H1 (cell line): ENCODE data around the gene LMTK2. TPM values are rescaled to one million over a fixed set of nuclear protein-coding genes. Genes with fewer than 3 reads are reported as not detected.

Experiments
- CTCF ChIA-PET: fragments of 300-600 bp; sonication (Branson Sonifier 250); formaldehyde crosslinking; loops from one replicate; lab custom pipeline; 2021; ENCODE audit not compliant: partially characterized antibody; lab: Charles Lee
- POLR2A ChIA-PET: fragments of 300-600 bp; sonication (Branson Sonifier 250); formaldehyde crosslinking; loops from one replicate; lab custom pipeline; 2021; ENCODE audit warnings: inconsistent platforms; ENCODE audit not compliant: partially characterized antibody; lab: Charles Lee
- DNase-seq, 2 experiments: peaks; one replicate each; pipeline versions ENCODE4 v3.0.0 to v3.0.0-alpha.2; 2010 to 2022; ENCODE audit warnings: low spot score in 2 of 2, low read depth in 1 of 2, mixed read lengths in 1 of 2
- FAIRE-seq: peaks from 2 replicates; lab custom pipeline; 2011; peaks lifted over from hg19 to GRCh38; lab: Jason Lieb, UNC
- H2AFZ ChIP-seq: 2 replicates; pipeline ENCODE4 v1.8.1; 2012; ENCODE audit warnings: low read length, inconsistent platforms
- H2AK5ac ChIP-seq: 2 replicates; pipeline ENCODE4 v1.6.1; 2013; ENCODE audit warnings: low read depth, low read length
- H2BK120ac ChIP-seq: replicated peaks from 2 replicates; pipeline ENCODE3; 2013; ENCODE audit warnings: low read depth, low read length, inconsistent platforms
- H2BK12ac ChIP-seq: 2 replicates; pipeline ENCODE4 v1.6.1; 2013; ENCODE audit warnings: low read depth, low read length
- H2BK15ac ChIP-seq: 2 replicates; pipeline ENCODE4 v1.6.1; 2013; ENCODE audit warnings: low read length
- H2BK20ac ChIP-seq: 2 replicates; pipeline ENCODE4 v1.6.1; 2013; ENCODE audit warnings: low read length
- H2BK5ac ChIP-seq: 2 replicates; pipeline ENCODE4 v1.6.1; 2013; ENCODE audit warnings: low read depth, low read length
- H3K14ac ChIP-seq: 2 replicates; pipeline ENCODE4 v1.6.1; 2013; ENCODE audit warnings: inconsistent platforms; ENCODE audit not compliant: insufficient read length
- H3K18ac ChIP-seq: 2 replicates; pipeline ENCODE4 v1.6.1; 2013; ENCODE audit warnings: low read length; ENCODE audit errors: extremely low read depth
- H3K23ac ChIP-seq: 2 replicates; pipeline ENCODE4 v1.6.1; 2013; ENCODE audit warnings: inconsistent platforms; ENCODE audit not compliant: insufficient read length
- H3K23me2 ChIP-seq: 2 replicates; pipeline ENCODE4 v1.6.1; 2013; ENCODE audit warnings: low read depth, low read length
- H3K27ac ChIP-seq: 2 replicates; pipeline ENCODE4 v1.6.1; 2011; ENCODE audit warnings: low read depth, low read length, inconsistent platforms
- H3K27me3 ChIP-seq, 4 experiments: replicated peaks in 1 of 4; 1 replicate in 1 of 4; 2 replicates in 3 of 4; pipeline versions ENCODE4 v1.6.1 to v1.8.1; 2011 to 2013; ENCODE audit warnings: low read length in 3 of 4, mild to moderate bottlenecking in 3 of 4, inconsistent platforms in 2 of 4, mixed read lengths in 2 of 4, moderate library complexity in 1 of 4; ENCODE audit not compliant: control insufficient read depth in 3 of 4, insufficient read depth in 3 of 4; ENCODE audit errors: extremely low read depth in 1 of 4
- H3K36me3 ChIP-seq, 4 experiments: 2 replicates each; pipeline versions ENCODE4 v1.6.1 to v1.8.1; 2011 to 2013; ENCODE audit warnings: mild to moderate bottlenecking in 4 of 4, low read length in 3 of 4, moderate library complexity in 2 of 4, control low read depth in 1 of 4, inconsistent platforms in 1 of 4; ENCODE audit not compliant: insufficient read depth in 4 of 4, control insufficient read depth in 2 of 4
- H3K4ac ChIP-seq: replicated peaks from 2 replicates; pipeline ENCODE3; 2013; ENCODE audit warnings: low read length, low read depth, mixed read lengths, inconsistent platforms; ENCODE audit not compliant: insufficient read length
- H3K4me1 ChIP-seq, 4 experiments: replicated peaks in 1 of 4; 1 replicate in 1 of 4; 2 replicates in 3 of 4; pipeline versions ENCODE4 v1.6.1 to v1.8.1; 2011 to 2013; ENCODE audit warnings: low read length in 3 of 4, inconsistent platforms in 2 of 4, mixed read lengths in 1 of 4; ENCODE audit not compliant: insufficient read depth in 4 of 4, control insufficient read depth in 3 of 4
- H3K4me2 ChIP-seq, 2 experiments: 2 replicates each; pipeline versions ENCODE4 v1.6.1 to v1.8.1; 2011 to 2013; ENCODE audit warnings: low read depth in 2 of 2, low read length in 2 of 2, control low read depth in 1 of 2, inconsistent platforms in 1 of 2, mild to moderate bottlenecking in 1 of 2; ENCODE audit not compliant: insufficient read depth in 1 of 2
- H3K4me3 ChIP-seq, 4 experiments: fragments of 200-600, 300-600 bp in 1 of 4; sonication (generic), shearing (Covaris generic), sonication (Bioruptor Twin) in 1 of 4; 2 replicates each; pipeline versions ENCODE4 v1.5.1 to v1.8.1; 2011 to 2016; ENCODE audit warnings: low read length in 4 of 4, low read depth in 3 of 4, control low read depth in 2 of 4, inconsistent platforms in 2 of 4, mild to moderate bottlenecking in 2 of 4, mixed read lengths in 1 of 4, moderate library complexity in 1 of 4; ENCODE audit not compliant: insufficient read depth in 2 of 4; ENCODE audit errors: extremely low read depth in 1 of 4
- H3K56ac ChIP-seq: replicated peaks from 2 replicates; pipeline ENCODE3; 2013; ENCODE audit warnings: low read depth, mild to moderate bottlenecking, mixed read lengths, low read length, inconsistent platforms; ENCODE audit not compliant: insufficient read length
- H3K79me1 ChIP-seq: 2 replicates; pipeline ENCODE4 v1.6.1; 2013; ENCODE audit warnings: low read depth, low read length, control low read depth
- H3K79me2 ChIP-seq, 2 experiments: 2 replicates each; pipeline versions ENCODE4 v1.6.1 to v1.8.1; 2012 to 2013; ENCODE audit warnings: low read length in 2 of 2, mild to moderate bottlenecking in 2 of 2, inconsistent platforms in 1 of 2; ENCODE audit not compliant: insufficient read depth in 2 of 2, control insufficient read depth in 1 of 2
- H3K9ac ChIP-seq, 4 experiments: replicated peaks in 1 of 4; 1 replicate in 1 of 4; 2 replicates in 3 of 4; pipeline versions ENCODE4 v1.6.1 to v1.8.1; 2011 to 2013; ENCODE audit warnings: low read depth in 3 of 4, low read length in 3 of 4, control low read depth in 2 of 4, mild to moderate bottlenecking in 2 of 4, moderate library complexity in 2 of 4, inconsistent platforms in 1 of 4; ENCODE audit errors: extremely low read depth in 1 of 4
- H3K9me3 ChIP-seq, 2 experiments: 2 replicates each; pipeline versions ENCODE4 v1.6.1 to v1.8.1; 2012 to 2013; ENCODE audit warnings: mild to moderate bottlenecking in 2 of 2, moderate library complexity in 2 of 2, control low read depth in 1 of 2, inconsistent platforms in 1 of 2, low read depth in 1 of 2, low read length in 1 of 2, mixed read lengths in 1 of 2; ENCODE audit not compliant: insufficient read depth in 2 of 2
- H4K20me1 ChIP-seq, 2 experiments: replicated peaks in 1 of 2; 2 replicates each; pipeline versions ENCODE3 to v1.8.1; 2011 to 2013; ENCODE audit warnings: inconsistent platforms in 2 of 2, low read length in 2 of 2, mild to moderate bottlenecking in 1 of 2; ENCODE audit not compliant: insufficient read depth in 2 of 2, control insufficient read depth in 1 of 2
- H4K5ac ChIP-seq: 2 replicates; pipeline ENCODE4 v1.6.1; 2013; ENCODE audit warnings: low read length, low read depth, mixed read lengths, inconsistent platforms; ENCODE audit not compliant: insufficient read length
- H4K8ac ChIP-seq: 2 replicates; pipeline ENCODE4 v1.8.0; 2013; ENCODE audit warnings: mild to moderate bottlenecking, moderate library complexity, low read length, inconsistent platforms; ENCODE audit not compliant: insufficient read depth; ENCODE audit errors: extremely low read depth
- H4K91ac ChIP-seq: replicated peaks from 2 replicates; pipeline ENCODE3; 2013; ENCODE audit warnings: low read length, mixed read lengths, inconsistent platforms; ENCODE audit not compliant: insufficient read length
- CTBP2 ChIP-seq: IDR thresholded peaks from 2 replicates; pipeline ENCODE4 v1.7.0; 2011; ENCODE audit warnings: borderline replicate concordance, mild to moderate bottlenecking, moderate library complexity, mixed read lengths, low read length; ENCODE audit not compliant: insufficient read depth, insufficient read length
- CTCF ChIP-seq, 3 experiments: IDR thresholded peaks; 1 replicate in 2 of 3; 2 replicates in 1 of 3; pipeline versions ENCODE4 v1.5.1 to v1.6.1; 2011; ENCODE audit warnings: low read length in 3 of 3, mild to moderate bottlenecking in 3 of 3, inconsistent platforms in 2 of 3, low read depth in 1 of 3, moderate library complexity in 1 of 3; ENCODE audit not compliant: insufficient read depth in 1 of 3; ENCODE audit errors: control extremely low read depth in 1 of 3
- EZH2 ChIP-seq: fragments of 200-600 bp; sonication (generic); IDR thresholded peaks from 2 replicates; pipeline ENCODE4 v1.7.1; 2012; ENCODE audit warnings: low read depth, mild to moderate bottlenecking, moderate library complexity, low read length, inconsistent platforms; ENCODE audit not compliant: severe bottlenecking
- HDAC6 ChIP-seq: IDR thresholded peaks from one replicate; pipeline ENCODE4 v1.7.1; 2012; ENCODE audit warnings: low read depth, mild to moderate bottlenecking, inconsistent platforms, low read length, moderate library complexity
- JUN ChIP-seq: IDR thresholded peaks from 2 replicates; pipeline ENCODE4 v1.6.1; 2011; ENCODE audit warnings: low read depth, mild to moderate bottlenecking, improper control_type of control experiment, low read length
- JUND ChIP-seq: IDR thresholded peaks from 2 replicates; pipeline ENCODE4 v1.6.1; 2011; ENCODE audit warnings: mild to moderate bottlenecking, improper control_type of control experiment, low read length
- NRF1 ChIP-seq: IDR thresholded peaks from 2 replicates; pipeline ENCODE4 v1.6.1; 2011; ENCODE audit warnings: mild to moderate bottlenecking, low read depth, low read length, improper control_type of control experiment
- RFX5 ChIP-seq: IDR thresholded peaks from 2 replicates; pipeline ENCODE4 v1.6.1; 2011; ENCODE audit warnings: low read depth, low read length, improper control_type of control experiment, borderline replicate concordance
- TCF12 ChIP-seq: IDR thresholded peaks from 2 replicates; pipeline ENCODE4 v1.6.1; 2011; ENCODE audit warnings: low read depth, mild to moderate bottlenecking, low read length
- WGBS, 2 experiments: shearing (Covaris generic) in 1 of 2; methylation state at CpG; one replicate each; pipeline versions ENCODE4 v1.1.6 to v1.1.7; 2013 to 2015; ENCODE audit warnings: low lambda C conversion rate in 2 of 2, mixed read lengths in 2 of 2, inconsistent platforms in 1 of 2, low coverage in 1 of 2, missing lambda C conversion rate in 1 of 2; ENCODE audit not compliant: insufficient replicate concordance in 2 of 2, insufficient coverage in 1 of 2, insufficient read length in 1 of 2; ENCODE audit errors: extremely low coverage in 1 of 2, missing lambda C conversion rate in 1 of 2; 5-methylcytosine and 5-hydroxymethylcytosine counted together
- polyA plus RNA-seq, 7 experiments: library from polyadenylated mRNA; depleted of rRNA in 3 of 7; stranded (reverse) in 5 of 7; unstranded in 2 of 7; fragments of >200 nt in 5 of 7; fragments of 200-250 nt in 2 of 7; gene quantifications; 1 replicate in 5 of 7; 2 replicates in 1 of 7; 4 replicates in 1 of 7; pipeline versions ENCODE4 v1.2.1 to v1.2.3, GENCODE V29; 2011 to 2013; ENCODE audit warnings: missing spikeins in 2 of 7, mixed read lengths in 2 of 7
- total RNA-seq: library from RNA; stranded (reverse); fragmentation: NEBNext Ultra II Directional; extraction: Animal tissue kit (Norgen Biotek cat#: 25700); gene quantifications from 2 replicates; pipeline ENCODE4 v1.2.1, GENCODE V29; 2021

The LMTK2 gene
- total and polyA plus RNA-seq, 2 of the 8 experiments (the other 6 are each of a cell fraction or from before 2014, with no cell fraction given): 9.7 to 30.7 TPM

DNA sequence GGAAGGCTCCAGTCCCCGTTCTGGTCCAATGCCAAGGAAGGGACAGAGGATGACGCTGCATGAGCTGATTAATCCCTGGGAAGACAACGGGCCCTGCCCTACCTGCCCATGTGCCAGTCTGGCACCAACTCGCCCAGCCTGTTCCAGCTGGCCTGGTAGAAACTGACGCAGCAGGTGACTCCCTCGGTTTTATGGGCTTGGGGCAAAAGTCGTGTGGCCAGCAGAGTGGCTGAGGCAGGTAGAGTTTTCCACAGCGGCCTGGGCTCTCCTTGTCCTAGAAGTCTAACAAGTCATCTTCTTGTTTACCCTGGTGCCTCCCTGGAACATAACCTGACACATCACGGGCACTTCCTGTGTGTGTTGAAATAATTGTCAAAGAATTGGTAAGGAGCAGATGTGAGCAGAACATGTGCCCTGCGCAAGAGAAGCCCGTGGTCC is 20.4 kb upstream of the LMTK2 start:
- DNase-seq (no peak), FAIRE-seq (no peak)
- Histone ChIP-seq H3K23ac (no peak overlapping the region), H2BK5ac (no peak overlapping the region), H4K8ac (no peak overlapping the region), H2BK15ac (no peak overlapping the region), H3K56ac (no peak overlapping the region), H2BK12ac (no peak overlapping the region; the same call in 1 of the 2 replicates), H2AFZ (peak overlapping the region; percentile 62; the same call in 1 of the 2 replicates), H3K9me3 (no peaks in the 10 kb centered on the region), H2AK5ac (no peak overlapping the region), H4K20me1 (no peaks in the 10 kb centered on the region), H3K4me1 (peaks cover 0 to 2% (median under 1%) of the 10 kb centered on the region in 4 experiments; a peak in 3 of 7 replicates), H3K79me2 (no peaks in the 10 kb centered on the region), H3K4me3 (no peak overlapping the region), H3K23me2 (no peaks in the 10 kb centered on the region), H3K18ac (no peak overlapping the region), H3K9ac (no peak overlapping the region), H4K5ac (no peak overlapping the region), H2BK20ac (no peak overlapping the region), H3K14ac (no peak overlapping the region), H2BK120ac (no peak overlapping the region), H3K4ac (no peak overlapping the region), H3K36me3 (no peaks in the 10 kb centered on the region), H3K27me3 (no peaks in the 10 kb centered on the region), H3K27ac (no peak overlapping the region), H3K4me2 (no peak overlapping the region), H3K79me1 (no peaks in the 10 kb centered on the region), H4K91ac (no peak overlapping the region)
- POLR2A ChIA-PET: no interaction called here
- no peak for TF ChIP-seq EZH2
- no peak for TF ChIP-seq RFX5
- TF ChIP-seq CTCF (IDR thresholded peaks at IDR 0.05; ENCODE audit: control extremely low read depth in 1 of 3, insufficient read depth in 1 of 3, low read depth in 1 of 3, low read length in 3 of 3): no peak
- no peak for TF ChIP-seq NRF1
- TF ChIP-seq TCF12: no peak
- TF ChIP-seq JUND: no peak
- no peak for TF ChIP-seq HDAC6
- TF ChIP-seq CTBP2: no peak
- no peak for TF ChIP-seq JUN
- 90% methylated on average over 11 of the region's 11 CpGs; no CpG with 5 or more reads in 1 of the 2 experiments for WGBS, 2 experiments
- CTCF ChIA-PET: interaction anchor here (0.8 to 2.4 kb wide), 6 partner anchors 11 to 155 kb away, joined by 3 to 8 read pairs (median 4); no protein-coding TSS in a partner anchor
